ENCODE results near the gene REXO4. TPM values are rescaled to one million over a fixed set of nuclear protein-coding genes. Genes with fewer than 3 reads are reported as not detected.

REXO4 gene
- total RNA-seq, 1 donor from 2014 or later, result 22.6 TPM

- peak; percentile 80 for ATAC-seq
- TF ChIP-seq CTCF (IDR thresholded peaks at IDR 0.05), result peak; percentile 60
- Histone ChIP-seq H3K9me3 (no peaks in the 10 kb centered on the region), H3K4me3 (no peak overlapping the region), H3K27ac (no peak overlapping the region), H3K4me1 (no peaks in the 10 kb centered on the region), H3K27me3 (no peaks in the 10 kb centered on the region), H3K36me3 (peaks cover 43% of the 10 kb centered on the region)
- DNase-seq, result peak; percentile 82
- intact Hi-C loops (cut with DNase I), result no loop called here
These were observed 13.9 kb downstream of the REXO4 start for GRCh38 chr9:133403766-133404453.

GRCh38 chr9:133402689-133403088 lies 15.1 kb downstream of the REXO4 start:
- intact Hi-C loops (cut with DNase I), result no loop called here
- Histone ChIP-seq H3K4me1 (no peaks in the 10 kb centered on the region), H3K36me3 (peaks cover 34% of the 10 kb centered on the region), H3K27me3 (no peaks in the 10 kb centered on the region), H3K4me3 (no peak overlapping the region), H3K27ac (no peak overlapping the region), H3K9me3 (no peaks in the 10 kb centered on the region)
- no peak for ATAC-seq
- TF ChIP-seq CTCF (IDR thresholded peaks at IDR 0.05), result no peak
- no peak for DNase-seq

- Histone ChIP-seq H3K27me3 (no peaks in the 10 kb centered on the region), H3K4me1 (no peaks in the 10 kb centered on the region), H3K4me3 (no peak overlapping the region), H3K36me3 (peaks cover 23% of the 10 kb centered on the region), H3K9me3 (no peaks in the 10 kb centered on the region), H3K27ac (no peak overlapping the region)
- intact Hi-C loops (cut with DNase I), result no loop called here
- ATAC-seq (no peak), DNase-seq (no peak)
- no peak for TF ChIP-seq CTCF (IDR thresholded peaks at IDR 0.05)
These were observed 16.2 kb downstream of the REXO4 start for GRCh38 chr9:133401588-133401987.

- DNase-seq, result no peak
- peaks cover 4% of the 10 kb centered on the region for H3K27me3 ChIP-seq
- no peaks in the 10 kb centered on the region for H3K4me1 ChIP-seq
- TF ChIP-seq CTCF (IDR thresholded peaks at IDR 0.05), result no peak
- H3K36me3 ChIP-seq, result peaks cover 15% of the 10 kb centered on the region
- H3K9me3 ChIP-seq, result no peaks in the 10 kb centered on the region
- intact Hi-C loops (cut with DNase I), result no loop called here
- H3K27ac ChIP-seq, result no peak overlapping the region
- no peak for ATAC-seq
- no peak overlapping the region for H3K4me3 ChIP-seq
These were observed 17.5 kb downstream of the REXO4 start for GRCh38 chr9:133400292-133400691.

- intact Hi-C loops (cut with DNase I), result no loop called here
- no peak for ATAC-seq
- TF ChIP-seq CTCF (IDR thresholded peaks at IDR 0.05), result no peak
- Histone ChIP-seq H3K36me3 (no peaks in the 10 kb centered on the region), H3K9me3 (no peaks in the 10 kb centered on the region), H3K27me3 (peaks cover 16% of the 10 kb centered on the region), H3K4me3 (no peak overlapping the region), H3K4me1 (no peaks in the 10 kb centered on the region), H3K27ac (no peak overlapping the region)
- DNase-seq, result no peak
These were observed 19.9 kb downstream of the REXO4 start for GRCh38 chr9:133397895-133398294.

- no peaks in the 10 kb centered on the region for H3K9me3 ChIP-seq
- DNase-seq (no peak), ATAC-seq (no peak)
- H3K4me1 ChIP-seq, result no peaks in the 10 kb centered on the region
- TF ChIP-seq CTCF (IDR thresholded peaks at IDR 0.05), result no peak
- intact Hi-C loops (cut with DNase I), result no loop called here
- no peaks in the 10 kb centered on the region for H3K36me3 ChIP-seq
- peaks cover 16% of the 10 kb centered on the region for H3K27me3 ChIP-seq
- H3K4me3 ChIP-seq, result no peak overlapping the region
- no peak overlapping the region for H3K27ac ChIP-seq
These were observed 20.4 kb downstream of the REXO4 start for GRCh38 chr9:133397370-133397769.

Data from upper lobe of right lung (tissue), 1 donor.